Lower leg skin (tissue), 3 donors: Measurements from ENCODE around the gene NDUFA7.
"Not testable (repeated sequence)": the region's sequence is repeated elsewhere in the genome, so short reads cannot be mapped to it uniquely, and the experiment has no call there.

Experiments used
- POLR2A ChIP-seq, 2 donors: fragments of 450-650 bp; IDR thresholded peaks; one replicate each; pipeline ENCODE4 v1.6.1; 2016 to 2017; ENCODE audit warnings: antibody characterized with exemption in 2 of 2, mild to moderate bottlenecking in 1 of 2, moderate library complexity in 1 of 2
- TF ChIP-seq, protein P1 (sequence below), 3 donors: fragments of 450-650 bp; IDR thresholded peaks; one replicate each; pipeline ENCODE4 v1.5.1; 2016; ENCODE audit warnings: antibody characterized with exemption in 3 of 3, mild to moderate bottlenecking in 3 of 3, moderate library complexity in 2 of 3

DNA sequence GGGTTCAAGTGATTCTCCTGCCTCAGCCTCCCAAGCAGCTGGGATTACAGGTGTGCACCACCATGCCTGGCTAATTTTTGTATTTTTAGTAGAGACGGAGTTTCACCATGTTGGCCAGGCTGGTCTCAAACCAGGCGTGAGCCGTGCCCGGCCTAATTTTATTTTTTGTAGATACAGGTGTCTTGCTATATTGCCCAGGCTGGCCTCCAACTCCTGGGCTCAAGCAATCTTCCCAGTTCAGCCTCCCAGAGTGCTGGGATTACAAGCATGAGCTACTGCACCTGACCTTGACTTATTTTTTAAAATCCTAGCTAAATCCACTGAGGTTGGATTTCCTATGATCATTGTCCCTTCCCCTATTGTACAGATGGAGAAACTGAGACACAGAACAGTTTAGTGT, 20.3 kb upstream of the NDUFA7 start:
- TF ChIP-seq POLR2A (IDR thresholded peaks at IDR 0.05): not testable (repeated sequence)
- TF ChIP-seq, protein P1, sequence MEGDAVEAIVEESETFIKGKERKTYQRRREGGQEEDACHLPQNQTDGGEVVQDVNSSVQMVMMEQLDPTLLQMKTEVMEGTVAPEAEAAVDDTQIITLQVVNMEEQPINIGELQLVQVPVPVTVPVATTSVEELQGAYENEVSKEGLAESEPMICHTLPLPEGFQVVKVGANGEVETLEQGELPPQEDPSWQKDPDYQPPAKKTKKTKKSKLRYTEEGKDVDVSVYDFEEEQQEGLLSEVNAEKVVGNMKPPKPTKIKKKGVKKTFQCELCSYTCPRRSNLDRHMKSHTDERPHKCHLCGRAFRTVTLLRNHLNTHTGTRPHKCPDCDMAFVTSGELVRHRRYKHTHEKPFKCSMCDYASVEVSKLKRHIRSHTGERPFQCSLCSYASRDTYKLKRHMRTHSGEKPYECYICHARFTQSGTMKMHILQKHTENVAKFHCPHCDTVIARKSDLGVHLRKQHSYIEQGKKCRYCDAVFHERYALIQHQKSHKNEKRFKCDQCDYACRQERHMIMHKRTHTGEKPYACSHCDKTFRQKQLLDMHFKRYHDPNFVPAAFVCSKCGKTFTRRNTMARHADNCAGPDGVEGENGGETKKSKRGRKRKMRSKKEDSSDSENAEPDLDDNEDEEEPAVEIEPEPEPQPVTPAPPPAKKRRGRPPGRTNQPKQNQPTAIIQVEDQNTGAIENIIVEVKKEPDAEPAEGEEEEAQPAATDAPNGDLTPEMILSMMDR (IDR thresholded peaks at IDR 0.05): not testable (repeated sequence)
